Esophagus (tissue), 2 donors: Measurements from ENCODE around the gene TMEM267. TPM values are rescaled to one million over a fixed set of nuclear protein-coding genes. Genes with fewer than 3 reads are reported as not detected.

ENCODE experiments used
- H3K27ac ChIP-seq, 2 donors: one replicate each; pipeline ENCODE4 v1.5.1; 2013; ENCODE audit warnings: low read depth in 2 of 2, mild to moderate bottlenecking in 2 of 2, inconsistent platforms in 1 of 2, low read length in 1 of 2, moderate library complexity in 1 of 2
- H3K27me3 ChIP-seq, 2 donors: one replicate each; pipeline ENCODE4 v1.6.1; 2013; ENCODE audit warnings: low read length in 2 of 2, control low read depth in 1 of 2, mild to moderate bottlenecking in 1 of 2; ENCODE audit not compliant: insufficient read depth in 2 of 2, control insufficient read depth in 1 of 2
- H3K36me3 ChIP-seq, 2 donors: one replicate each; pipeline ENCODE4 v1.6.1; 2013; ENCODE audit warnings: low read length in 1 of 2; ENCODE audit not compliant: control insufficient read depth in 2 of 2, insufficient read depth in 2 of 2
- H3K4me1 ChIP-seq, 2 donors: one replicate each; pipeline ENCODE4 v1.6.1; 2013; ENCODE audit warnings: low read length in 1 of 2; ENCODE audit not compliant: control insufficient read depth in 2 of 2, insufficient read depth in 2 of 2
- H3K4me3 ChIP-seq, 2 donors: one replicate each; pipeline ENCODE4 v1.5.1; 2013; ENCODE audit warnings: low read length in 2 of 2, mild to moderate bottlenecking in 2 of 2, low read depth in 1 of 2, moderate library complexity in 1 of 2
- H3K9me3 ChIP-seq, 2 donors: one replicate each; pipeline ENCODE4 v1.6.1; 2013; ENCODE audit warnings: mild to moderate bottlenecking in 2 of 2, low read depth in 1 of 2, low read length in 1 of 2, moderate library complexity in 1 of 2; ENCODE audit not compliant: control insufficient read depth in 2 of 2, insufficient read depth in 1 of 2
- WGBS, 2 donors: extraction: QIAGEN DNeasy Blood & Tissue Kit; methylation state at CpG; one replicate each; pipeline ENCODE4 v1.1.7; 2013; 5-methylcytosine and 5-hydroxymethylcytosine counted together
- polyA plus RNA-seq, 2 donors: library from polyadenylated mRNA; stranded (reverse); fragments of 200-250 nt; gene quantifications; one replicate each; pipeline ENCODE4 v1.2.3, GENCODE V29; 2013
- donor health status: healthy with polysubstance abuse.
- donor health status: Bipolar disorder and iron deficiency.

The TMEM267 gene
- polyA plus RNA-seq, 2 donors = 6.0 to 7.2 TPM

DNA sequence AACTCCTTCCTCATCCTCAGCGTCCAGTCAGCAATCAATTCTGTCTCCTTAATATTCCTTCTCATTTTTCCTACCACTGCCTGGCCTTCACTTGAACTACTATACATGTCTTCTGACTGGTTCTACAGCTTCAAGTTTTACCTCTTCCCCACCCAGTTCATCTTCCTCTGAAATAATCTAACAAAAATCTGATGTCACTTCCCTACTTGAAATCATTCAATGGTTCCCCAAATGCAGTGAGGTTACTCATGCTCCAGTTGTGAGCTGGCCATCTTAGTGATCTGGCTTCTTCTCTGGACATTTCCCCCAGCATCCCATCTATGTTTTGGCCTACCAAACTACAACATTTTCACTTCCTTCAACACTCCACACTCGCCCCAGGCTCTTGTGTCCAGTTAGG is 14.9 kb upstream of the TMEM267 start:
- Histone ChIP-seq H3K4me1 (no peaks in the 10 kb centered on the region), H3K36me3 (no peaks in the 10 kb centered on the region), H3K4me3 (no peak overlapping the region), H3K9me3 (no peaks in the 10 kb centered on the region), H3K27me3 (no peaks in the 10 kb centered on the region), H3K27ac (peak overlapping the region in 1 of 2 donors; percentile 49)
- WGBS, 2 donors = 89 to 91% methylated on average over 2 of the region's 2 CpGs

DNA sequence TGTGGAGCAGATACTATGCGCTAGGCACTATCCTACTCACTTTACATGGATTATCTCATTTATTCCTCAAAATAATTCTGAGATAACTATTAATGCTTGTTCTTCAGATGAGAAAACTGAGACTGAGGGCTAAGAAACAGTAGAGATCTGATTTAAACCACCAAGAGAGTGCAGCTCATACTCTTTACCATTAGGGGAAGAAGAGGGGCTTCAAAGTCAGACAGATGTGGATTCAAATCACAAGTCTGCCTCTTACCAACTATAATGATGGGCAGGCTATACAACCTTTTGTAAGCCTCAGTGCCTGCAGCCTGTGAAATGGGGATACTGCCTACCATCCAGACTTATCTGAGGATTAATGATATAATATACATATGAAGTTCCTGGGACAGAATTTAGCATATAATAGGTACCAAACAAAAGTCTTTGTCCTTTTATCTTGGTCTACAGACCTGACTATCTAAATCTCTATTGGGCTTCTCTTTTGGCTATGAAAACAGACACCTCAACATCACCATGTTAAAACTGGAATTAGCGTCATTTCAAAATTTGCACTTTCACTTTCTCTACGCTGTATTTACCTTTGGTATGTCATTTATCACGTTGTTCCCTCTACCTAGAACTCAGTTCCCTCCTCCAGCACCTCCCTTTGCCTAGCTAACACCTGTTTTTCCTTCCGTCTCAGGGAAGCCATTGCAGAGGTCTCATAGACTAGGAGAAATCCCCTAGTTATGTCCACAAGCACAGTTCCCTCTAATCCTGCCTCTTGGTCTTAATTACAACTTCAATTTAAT is 13.8 kb upstream of the TMEM267 start:
- Histone ChIP-seq H3K36me3 (no peaks in the 10 kb centered on the region), H3K4me1 (no peaks in the 10 kb centered on the region), H3K27ac (no peak overlapping the region), H3K27me3 (no peaks in the 10 kb centered on the region), H3K4me3 (no peak overlapping the region), H3K9me3 (no peaks in the 10 kb centered on the region)
- WGBS, 2 donors = 69 to 81% methylated on average over 5 of the region's 5 CpGs

DNA sequence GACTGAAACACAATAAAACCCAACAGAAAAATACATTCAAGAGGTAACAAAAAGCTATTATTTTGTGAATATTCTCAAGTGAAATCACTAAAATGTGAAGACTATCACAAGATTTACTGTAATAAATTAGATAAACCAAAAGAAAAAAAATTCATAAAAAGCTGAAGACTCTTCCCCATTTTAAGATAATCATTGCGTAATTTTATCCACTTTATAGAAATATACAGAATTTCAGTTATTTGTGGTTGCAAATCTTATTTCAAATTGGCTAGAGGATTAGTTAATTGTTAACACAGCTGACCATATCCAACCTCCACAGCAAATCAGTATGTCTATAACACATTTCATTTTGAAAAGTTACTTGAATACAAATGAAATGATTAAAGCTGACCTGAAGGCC is 7.7 kb upstream of the TMEM267 start:
- 96 to 98% methylated on average over 1 of the region's 1 CpG for WGBS, 2 donors
- no peaks in the 10 kb centered on the region for H3K4me1 ChIP-seq
- H3K27me3 ChIP-seq = no peaks in the 10 kb centered on the region
- H3K27ac ChIP-seq = no peak overlapping the region
- no peaks in the 10 kb centered on the region for H3K9me3 ChIP-seq
- no peak overlapping the region for H3K4me3 ChIP-seq
- H3K36me3 ChIP-seq = no peaks in the 10 kb centered on the region

- H3K36me3 ChIP-seq = no peaks in the 10 kb centered on the region
- H3K9me3 ChIP-seq = no peaks in the 10 kb centered on the region
- H3K27ac ChIP-seq = no peak overlapping the region
- no peaks in the 10 kb centered on the region for H3K4me1 ChIP-seq
- H3K27me3 ChIP-seq = no peaks in the 10 kb centered on the region
- 87 to 89% methylated on average over 3 of the region's 3 CpGs for WGBS, 2 donors
- no peak overlapping the region for H3K4me3 ChIP-seq
Observed at GRCh38 chr5:43486353-43486752, 2.7 kb upstream of the TMEM267 start.

DNA sequence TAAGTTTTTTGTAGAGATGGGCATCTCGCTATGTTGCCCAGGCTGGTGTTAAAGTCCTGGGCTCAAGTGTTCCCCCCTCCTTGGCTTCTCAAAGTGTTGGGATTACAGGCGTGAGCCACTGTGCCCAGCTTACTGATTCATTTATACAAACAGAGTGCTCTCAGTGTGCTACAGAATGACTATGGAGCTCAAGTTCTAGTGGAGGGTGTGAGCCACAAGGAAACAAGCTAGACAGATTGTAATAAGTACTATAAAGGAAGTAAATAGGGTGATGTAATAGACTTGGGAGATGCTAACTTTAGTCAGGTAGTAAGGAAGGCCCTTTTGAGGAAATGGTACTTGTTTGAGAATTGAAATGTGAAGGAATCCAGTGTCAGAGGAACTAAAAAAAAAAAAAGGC is 1.7 kb upstream of the TMEM267 start:
- 87 to 90% methylated on average over 2 of the region's 2 CpGs for WGBS, 2 donors
- peak overlapping the region in 1 of 2 donors; percentile 60 for H3K27ac ChIP-seq
- H3K36me3 ChIP-seq = no peaks in the 10 kb centered on the region

DNA sequence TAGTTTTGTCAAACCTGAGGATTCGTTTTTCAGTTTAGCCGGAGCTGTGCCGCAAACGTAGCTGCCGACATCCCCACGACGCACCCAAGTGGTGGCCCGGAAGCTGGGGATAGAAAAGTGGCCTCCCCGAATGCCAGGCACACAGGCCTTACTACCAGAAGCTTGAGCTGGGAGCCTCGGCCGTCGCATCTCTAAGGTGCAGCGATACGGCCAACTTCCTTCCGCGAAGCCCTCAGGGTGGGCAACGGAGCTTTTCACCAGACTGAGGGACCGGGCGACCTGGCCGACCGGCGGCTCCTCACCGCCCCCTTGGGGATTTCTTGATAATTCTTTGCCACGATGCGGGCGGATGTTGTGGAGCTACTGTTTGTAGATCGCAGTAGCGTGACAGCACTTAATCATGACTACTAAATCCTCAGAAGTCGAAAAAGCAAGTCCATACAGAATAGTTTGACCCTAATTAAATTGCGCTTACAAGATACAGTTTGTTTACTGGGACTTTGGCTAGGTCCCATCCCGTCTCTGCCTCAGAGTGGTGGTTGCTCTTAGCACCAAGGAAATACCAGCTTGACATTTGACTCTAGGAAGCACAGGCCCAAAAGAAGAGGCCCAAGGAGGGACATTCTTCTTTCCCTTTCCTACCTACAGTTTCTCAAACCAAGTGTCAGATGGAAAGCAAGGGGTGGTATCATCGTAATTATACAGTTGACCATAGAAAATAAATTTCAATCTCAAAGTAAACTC is 613 bp upstream of the TMEM267 start:
- no peaks in the 10 kb centered on the region for H3K36me3 ChIP-seq
- peak overlapping the region; percentile 99 for H3K27ac ChIP-seq
- no peaks in the 10 kb centered on the region for H3K9me3 ChIP-seq
- no peaks in the 10 kb centered on the region for H3K27me3 ChIP-seq
- H3K4me1 ChIP-seq = no peaks in the 10 kb centered on the region
- H3K4me3 ChIP-seq = peak overlapping the region; percentile 79 to 81
- WGBS, 2 donors = 2 to 3% methylated on average over 32 of the region's 32 CpGs

More for the DNA sequence above, 1.7 kb upstream of the TMEM267 start:
- Histone ChIP-seq H3K9me3 (no peaks in the 10 kb centered on the region), H3K4me3 (no peak overlapping the region), H3K27me3 (no peaks in the 10 kb centered on the region), H3K4me1 (no peaks in the 10 kb centered on the region)

GRCh38 chr5:43482490-43483297 is 971 bp downstream of the TMEM267 start:
- Histone ChIP-seq H3K27me3 (no peaks in the 10 kb centered on the region), H3K36me3 (no peaks in the 10 kb centered on the region), H3K4me1 (no peaks in the 10 kb centered on the region), H3K4me3 (peak overlapping the region in 1 of 2 donors; percentile 79), H3K9me3 (no peaks in the 10 kb centered on the region), H3K27ac (no peak overlapping the region)
- 37 to 38% methylated on average over 6 of the region's 6 CpGs for WGBS, 2 donors

DNA sequence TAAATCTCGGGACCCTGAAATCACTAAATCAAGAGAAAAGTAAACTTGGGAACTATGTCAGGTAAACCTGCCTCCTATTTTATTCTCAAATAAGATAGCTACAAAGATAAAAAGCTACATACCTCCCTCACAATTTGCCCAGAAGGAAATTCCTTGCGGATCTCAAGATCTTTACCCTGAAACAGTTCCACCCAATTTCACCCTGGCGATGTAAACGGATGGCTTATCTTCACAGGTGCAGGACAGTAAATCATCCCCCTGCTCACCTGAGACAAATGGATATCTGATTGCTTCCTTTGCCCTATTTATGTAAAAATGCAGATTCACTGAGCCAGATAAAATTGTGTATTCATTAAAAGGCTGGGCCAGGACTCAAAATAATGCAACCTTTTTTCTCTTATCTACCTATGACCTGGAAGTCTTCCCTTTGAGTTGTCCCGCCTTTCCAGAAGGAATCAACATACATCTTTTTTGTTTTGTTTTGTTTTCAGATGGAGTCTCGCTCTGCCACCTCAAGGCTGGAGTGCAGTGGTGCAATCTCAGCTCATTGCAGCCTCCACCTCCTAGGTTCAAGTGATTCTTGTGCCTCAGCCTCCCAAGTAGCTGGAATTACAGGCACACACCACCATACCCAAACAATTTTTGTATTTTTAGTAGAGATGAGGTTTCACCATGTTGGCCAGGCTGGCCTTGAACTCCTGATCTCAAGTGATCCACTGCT is 13.8 kb downstream of the TMEM267 start:
- H3K36me3 ChIP-seq = no peaks in the 10 kb centered on the region
- no peak overlapping the region for H3K4me3 ChIP-seq
- no peaks in the 10 kb centered on the region for H3K9me3 ChIP-seq
- H3K27ac ChIP-seq = no peak overlapping the region
- no peaks in the 10 kb centered on the region for H3K27me3 ChIP-seq
- H3K4me1 ChIP-seq = no peaks in the 10 kb centered on the region
- WGBS, 2 donors = 92% methylated on average over 6 of the region's 6 CpGs

- H3K9me3 ChIP-seq = no peaks in the 10 kb centered on the region
- no peak overlapping the region for H3K27ac ChIP-seq
- H3K27me3 ChIP-seq = no peaks in the 10 kb centered on the region
- H3K4me3 ChIP-seq = no peak overlapping the region
- no peaks in the 10 kb centered on the region for H3K4me1 ChIP-seq
- H3K36me3 ChIP-seq = no peaks in the 10 kb centered on the region
Observed at GRCh38 chr5:43467100-43467499, 16.6 kb downstream of the TMEM267 start.
